HG02588 (cell line): ENCODE measurements around the gene METTL3.
"Not testable (repeated sequence)": the region's sequence is repeated elsewhere in the genome, so short reads cannot be mapped to it uniquely, and the experiment has no call there.

Experiments used
- ATAC-seq: cut with Tn5 transposase; IDR thresholded peaks from one replicate; pipeline ENCODE4 v1.9.1; 2021; ENCODE audit warnings: mild to moderate bottlenecking, moderate library complexity; ENCODE audit not compliant: unreplicated experiment

Gene METTL3

DNA sequence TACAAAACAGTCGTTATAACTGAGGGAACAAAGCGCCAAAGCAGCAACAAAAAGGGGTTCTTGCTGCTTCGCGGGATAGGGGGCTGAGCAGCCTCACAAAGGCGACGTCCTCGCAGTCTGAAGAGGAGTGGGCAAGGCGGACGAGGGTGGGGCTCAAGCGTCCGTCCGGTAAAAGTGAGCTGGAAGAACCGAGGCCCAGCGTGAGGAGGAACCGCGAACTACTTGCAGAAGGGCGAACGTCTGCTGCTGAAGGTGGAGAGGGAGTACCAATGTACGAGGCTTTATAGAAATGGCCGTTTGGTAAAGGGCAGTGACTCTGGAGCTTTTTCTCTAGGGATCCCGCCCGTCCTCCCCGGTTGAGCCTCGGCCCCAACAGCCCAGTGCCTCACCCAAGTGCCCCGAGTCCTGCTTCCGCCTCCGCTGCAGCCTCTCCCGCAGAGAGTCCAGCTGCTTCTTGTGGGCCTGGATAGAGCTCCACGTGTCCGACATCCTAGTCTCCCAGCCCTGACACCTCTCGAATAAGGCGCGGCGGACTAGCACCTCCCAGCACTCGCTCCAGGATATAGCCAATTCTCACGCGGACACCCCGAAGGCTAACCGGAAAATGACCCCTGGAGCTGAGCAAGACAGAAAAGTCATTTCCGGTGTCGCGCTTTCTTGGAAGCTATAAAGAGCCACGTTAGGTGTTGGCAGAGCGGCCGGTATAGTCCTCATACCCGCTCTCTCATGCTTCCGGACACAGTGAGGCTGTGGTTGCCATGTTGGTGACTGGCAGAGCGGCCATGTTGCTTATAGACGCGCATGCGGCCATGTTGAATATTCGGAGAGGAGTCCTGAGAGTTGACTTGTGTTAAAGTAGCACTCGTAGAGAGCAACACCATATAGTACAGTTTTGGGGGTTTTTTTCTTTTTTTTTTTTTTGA, at the start of gene METTL3:
Gene METTL3, minus strand, starts transcription at position 606 of the 923 bp plus-strand sequence. Its CDS starts 117 bp downstream, at position 489.
- peak; percentile 97 for ATAC-seq

DNA sequence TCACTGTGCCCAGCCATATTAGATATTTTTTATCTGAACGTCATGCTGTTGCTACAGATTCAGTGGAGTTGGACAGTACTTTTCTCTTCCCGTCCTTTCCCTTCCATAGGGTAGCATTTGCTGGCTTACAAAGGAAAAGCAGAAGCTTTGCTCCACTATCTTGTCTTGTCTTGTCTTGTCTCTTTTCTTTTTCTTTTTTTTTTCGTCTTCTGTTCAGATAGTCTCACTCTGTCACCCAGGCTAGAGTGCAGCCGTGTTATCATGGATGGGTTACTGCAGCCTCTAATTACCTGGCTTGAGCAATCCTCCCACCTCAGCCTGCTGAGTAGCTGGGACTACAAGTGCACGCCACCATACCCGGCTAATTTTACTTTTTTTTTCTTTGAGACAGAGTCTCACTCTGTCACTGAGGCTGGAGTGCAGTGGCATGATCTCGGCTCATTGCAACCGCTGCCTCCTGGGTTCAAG, 47.6 kb upstream of the METTL3 start:
- ATAC-seq = no peak

DNA sequence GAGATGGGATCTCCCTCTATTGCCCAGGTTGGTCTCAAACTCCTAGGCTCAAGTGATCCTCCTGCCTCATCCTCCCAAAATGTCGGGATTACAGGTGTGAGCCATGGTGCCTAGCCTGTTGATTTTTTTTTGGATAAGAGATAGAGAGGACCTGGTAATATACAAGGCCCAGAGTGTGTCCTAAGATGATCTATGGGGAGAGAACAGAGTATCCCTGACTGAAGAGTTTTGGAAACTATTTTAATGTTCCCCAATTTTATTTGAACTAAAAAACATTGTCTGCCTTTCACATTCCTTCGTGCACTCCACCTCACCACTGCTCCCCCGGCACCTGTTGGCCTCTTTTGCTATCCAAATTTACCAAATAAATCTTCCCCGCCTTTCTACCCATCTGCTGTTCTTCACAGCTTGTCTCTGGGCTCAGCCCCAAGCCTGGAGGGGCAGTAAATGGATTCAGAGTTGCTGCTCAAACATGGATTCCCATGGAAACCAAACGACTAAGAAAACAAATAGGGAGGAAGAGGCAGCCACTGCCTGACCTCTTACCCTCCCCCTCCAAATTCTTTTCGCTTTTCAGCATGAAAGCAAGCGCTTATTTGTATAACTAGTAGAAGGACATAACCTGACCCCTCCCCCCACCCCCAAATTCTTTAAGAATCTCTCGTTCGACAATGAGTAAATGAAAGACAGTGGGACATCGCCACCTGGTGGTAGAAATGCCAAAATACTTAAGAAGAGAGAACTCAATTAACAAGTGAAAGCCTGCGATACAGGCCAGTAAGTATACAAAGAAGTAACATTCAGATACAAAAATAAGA, 46.2 kb upstream of the METTL3 start:
- no peak for ATAC-seq

DNA sequence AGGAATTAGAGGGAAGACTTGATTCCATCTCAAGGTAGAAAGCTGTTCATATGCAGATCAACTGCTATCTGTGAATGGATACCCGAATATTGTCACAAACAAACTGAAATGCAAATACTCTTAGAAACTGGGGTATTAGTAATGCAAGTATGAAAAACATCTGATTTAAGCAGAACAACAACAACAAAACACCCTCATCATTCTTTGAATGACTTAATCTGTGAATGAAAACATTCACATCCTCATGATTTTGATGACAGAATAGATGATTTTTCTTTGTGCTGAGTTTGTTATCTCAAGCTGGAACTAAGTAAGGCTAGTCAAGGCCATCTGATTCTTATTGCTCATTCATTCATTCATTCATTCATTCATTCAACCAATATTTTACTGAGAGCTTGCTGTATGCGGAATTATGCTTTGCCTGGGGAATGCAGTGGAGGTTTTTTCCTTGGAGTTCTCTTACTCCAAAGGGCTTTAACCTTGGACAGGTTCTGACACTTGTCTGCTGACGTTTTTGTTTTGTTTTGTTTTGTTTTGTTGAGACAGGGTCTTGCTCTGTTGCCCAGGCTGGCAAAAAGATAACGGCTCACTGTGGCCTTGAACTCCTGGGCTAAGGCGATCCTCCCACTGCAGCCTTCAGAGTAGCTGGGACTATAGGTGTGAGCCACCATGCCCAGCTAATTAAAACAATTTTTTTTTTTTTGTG, 45.4 kb upstream of the METTL3 start:
- no peak for ATAC-seq

DNA sequence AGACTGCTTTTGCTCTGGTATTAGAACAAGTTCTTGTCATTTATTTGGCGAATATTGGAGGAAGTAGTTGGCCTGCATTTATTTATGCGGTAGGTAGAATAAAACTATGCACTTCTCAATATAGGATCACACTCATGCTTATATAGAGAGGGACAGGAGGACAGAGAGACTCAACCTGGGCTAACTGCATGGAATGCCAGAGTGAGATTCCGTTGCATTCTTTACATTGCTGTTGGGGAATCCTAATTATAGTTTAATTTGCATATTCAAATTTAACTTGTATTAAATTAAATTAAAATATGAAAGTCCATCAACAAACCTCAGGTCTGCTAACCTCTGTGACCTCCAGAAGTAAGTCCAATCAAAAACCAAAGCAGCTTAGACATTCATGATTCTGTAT, 42.1 kb upstream of the METTL3 start:
- ATAC-seq = no peak

DNA sequence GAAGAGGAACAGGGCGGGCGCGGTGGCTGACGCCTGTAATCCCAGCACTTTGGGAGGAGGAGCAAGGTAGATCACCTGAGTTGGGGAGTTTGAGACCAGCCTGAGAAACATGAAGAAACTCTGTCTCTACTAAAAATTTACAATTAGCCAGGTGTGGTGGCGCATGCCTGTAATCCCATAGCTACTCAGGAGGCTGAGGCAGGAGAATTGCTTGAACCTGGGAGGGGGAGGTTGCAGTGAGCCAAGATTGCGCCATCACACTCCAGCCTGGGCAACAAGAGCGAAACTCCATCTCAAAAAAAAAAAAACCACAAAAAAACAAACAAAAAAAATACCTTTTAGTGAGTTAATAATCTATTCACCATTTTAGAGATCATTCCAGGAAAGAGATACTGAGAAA, 33.4 kb upstream of the METTL3 start:
- ATAC-seq = not testable (repeated sequence)

DNA sequence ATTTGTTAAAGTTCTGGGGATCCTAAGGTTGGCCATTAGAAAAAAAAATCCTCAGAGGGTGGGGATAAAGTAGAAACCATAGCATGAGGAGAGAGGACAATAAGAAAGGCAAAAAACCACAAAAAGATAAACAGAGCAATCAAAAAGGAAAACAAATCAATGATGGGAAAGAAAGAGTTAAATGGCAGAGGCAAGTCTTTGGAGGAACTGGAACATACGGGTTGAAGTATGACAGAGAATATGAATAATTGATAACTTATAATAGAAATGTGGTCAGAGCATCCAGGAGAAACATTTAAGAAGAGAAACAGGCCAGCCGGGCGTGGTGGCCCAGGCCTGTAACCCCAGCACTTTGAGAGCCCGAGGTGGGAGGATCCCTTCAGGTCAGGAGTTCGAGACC, 32.8 kb upstream of the METTL3 start:
- ATAC-seq = no peak

DNA sequence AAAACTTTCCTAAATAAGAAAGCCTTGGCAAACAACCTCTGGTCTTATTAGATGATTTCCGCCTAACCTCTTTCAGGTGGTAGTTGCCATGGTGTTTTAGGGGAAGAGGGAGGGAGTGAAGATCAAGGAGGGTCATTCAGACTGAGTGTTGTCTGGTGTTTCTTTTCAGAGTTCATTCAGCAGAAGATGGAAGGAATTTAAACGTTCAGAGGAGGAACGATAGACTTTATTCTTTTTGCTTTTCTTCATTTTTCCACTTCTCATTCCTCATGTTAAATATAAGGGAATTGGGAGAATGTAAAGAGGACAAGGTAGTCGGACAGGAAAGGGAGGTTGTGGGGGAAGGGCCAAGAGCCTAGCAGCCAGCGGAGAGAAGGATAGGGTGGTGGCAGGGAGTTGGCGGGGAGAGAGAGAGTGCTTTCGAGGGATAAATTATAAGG, 32.4 kb upstream of the METTL3 start:
- no peak for ATAC-seq

DNA sequence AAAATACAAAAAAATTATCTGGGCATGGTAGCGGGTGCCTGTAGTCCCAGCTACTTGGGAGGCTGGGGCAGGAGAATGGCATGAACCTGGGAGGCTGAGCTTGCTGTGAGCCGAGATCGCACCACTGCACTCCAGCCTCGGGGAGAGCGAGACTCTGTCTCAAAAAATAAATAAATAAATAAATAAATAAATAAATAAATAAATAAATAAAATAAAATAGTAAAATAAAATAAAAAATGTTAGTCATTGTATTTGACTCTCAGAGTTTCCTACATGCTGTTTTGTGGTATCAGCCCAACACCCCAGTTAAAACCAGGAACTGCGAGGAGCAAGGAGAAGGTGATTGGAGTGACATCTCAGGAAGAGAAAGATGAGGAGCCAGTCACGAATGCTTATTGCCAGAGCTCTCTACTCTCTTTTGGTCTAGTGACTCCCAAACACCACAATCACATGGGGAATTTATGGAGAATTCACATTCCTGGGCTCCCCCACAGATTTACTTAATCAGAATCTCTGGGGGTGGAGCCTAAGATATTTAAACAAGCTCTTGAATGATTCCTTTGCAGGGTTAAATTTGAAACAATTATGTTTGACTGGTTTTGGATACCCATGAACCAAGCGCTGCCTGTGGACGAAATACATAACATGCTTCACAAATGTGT, 30.4 kb upstream of the METTL3 start:
- ATAC-seq = no peak

DNA sequence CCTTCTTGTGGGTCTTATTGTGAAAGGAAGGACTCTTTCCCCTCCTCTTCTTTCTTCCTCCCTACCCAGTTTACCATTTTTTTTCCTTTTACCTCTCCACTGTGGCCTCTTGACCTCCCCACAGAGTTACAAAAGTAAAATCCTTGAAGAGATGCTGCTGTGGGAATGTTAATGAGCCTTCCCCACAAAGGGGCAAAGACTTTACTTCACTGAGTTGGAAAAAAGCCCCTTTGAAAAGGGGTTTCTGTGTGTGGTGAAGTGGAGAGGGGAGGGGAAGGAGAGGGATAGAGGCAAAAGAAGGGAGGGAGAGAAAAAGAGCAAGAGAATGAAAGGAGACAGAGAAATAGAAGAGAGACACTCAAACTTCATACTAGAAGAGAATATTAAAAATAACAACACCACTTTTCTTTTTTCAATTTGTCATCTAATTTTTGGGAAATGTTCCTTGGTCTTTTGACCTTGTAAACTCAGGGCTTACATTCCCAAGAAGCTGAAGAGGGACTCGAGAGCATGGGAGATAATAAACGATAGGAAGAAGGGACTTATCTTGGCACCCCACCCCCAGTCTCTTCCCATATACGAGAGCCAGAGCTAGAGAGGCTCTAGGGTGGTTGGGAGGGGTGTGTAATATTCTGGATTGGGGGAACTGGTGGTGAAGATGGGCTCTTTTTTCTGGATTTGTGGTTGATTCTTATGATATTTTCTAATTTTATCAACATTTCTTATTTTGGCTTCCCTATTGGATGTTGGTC, 28.2 kb upstream of the METTL3 start:
- no peak for ATAC-seq

DNA sequence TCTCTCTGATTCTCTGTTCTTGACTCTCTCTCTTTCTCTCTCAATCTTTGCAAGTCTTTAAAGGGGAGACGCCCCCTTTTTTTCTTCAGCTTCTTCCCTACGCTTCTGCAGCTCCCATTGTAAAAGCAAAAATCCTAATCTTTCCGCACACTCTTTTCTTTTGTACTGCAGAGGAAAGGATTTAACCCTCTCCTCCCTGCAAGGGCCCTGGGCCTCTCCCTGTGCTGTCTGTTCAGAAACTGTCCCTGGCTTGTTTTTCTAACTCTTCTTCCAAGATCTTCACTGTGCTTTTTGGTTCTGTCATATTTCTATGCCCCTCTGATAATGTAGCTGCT, 25.9 kb upstream of the METTL3 start:
- ATAC-seq = no peak

DNA sequence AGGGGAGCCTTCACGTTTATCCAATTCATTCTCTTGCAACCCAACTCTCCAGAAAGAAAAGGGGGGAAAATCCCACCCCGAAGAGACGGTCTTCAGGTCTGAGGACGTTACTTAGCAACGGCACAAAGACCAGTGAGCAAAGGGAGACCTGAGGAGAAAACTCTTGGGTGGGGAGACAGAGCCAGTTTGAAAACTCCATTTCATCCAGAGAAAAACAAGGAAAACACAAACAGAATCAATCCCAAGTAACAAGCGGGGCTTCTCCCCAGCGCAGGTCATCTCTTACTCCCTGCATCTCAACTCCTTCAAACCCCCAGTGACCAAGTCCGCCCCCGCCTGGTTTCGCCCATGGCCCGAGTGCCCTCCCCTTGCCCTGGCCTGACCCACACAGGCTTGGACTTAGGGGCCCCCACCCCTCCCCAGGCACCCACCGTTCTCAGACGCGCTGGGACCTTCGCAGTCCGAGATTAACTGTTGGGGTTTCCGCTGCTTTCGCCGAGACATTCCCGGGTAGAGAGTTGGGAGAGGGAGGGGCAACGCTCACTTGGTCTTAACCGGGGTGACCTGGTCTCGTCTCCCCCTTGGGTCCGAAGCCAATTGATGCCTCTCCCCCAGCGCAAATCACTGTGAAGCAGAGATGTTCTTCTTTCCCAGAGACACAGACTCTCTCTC, 25.4 kb upstream of the METTL3 start:
- ATAC-seq = no peak

DNA sequence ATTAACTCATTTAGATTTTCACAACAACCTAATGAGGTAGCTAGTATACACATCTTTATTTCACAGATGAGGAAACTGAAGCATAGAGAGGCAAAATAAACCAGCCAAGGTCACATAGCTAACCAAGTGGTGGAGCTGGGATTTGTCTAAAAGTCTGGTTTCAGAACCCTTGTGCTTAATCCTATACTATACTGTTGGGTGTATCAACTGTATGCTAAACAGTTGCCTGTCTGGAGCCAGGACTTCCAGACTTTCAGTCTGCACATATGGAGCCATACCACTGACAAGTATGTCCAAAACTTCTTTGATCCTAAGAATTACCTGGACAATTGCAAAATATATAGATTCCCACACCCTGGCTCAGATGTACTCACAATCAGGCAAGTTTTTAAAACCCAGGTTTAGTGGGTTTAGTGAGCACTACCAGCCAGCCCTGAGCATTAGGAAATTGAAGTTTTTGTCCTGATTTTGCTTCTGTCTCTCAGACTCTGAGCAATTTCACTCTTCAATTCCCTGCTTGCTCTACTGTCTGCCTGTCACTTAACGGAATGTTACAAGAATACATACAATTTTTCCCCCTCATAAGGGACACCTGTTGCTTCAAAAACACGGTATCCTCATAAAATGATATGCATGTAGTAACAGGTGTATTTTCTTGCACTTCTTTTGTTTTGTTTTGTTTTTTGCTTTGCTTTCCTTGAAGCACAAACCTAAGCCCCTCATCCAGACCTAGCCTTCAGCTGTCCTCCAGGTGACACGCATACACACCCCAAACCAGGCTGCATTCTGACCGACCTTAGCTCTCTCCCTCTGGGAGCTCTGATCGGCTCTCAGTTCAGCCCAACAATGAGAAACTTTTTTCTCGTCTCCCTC, 24.6 kb upstream of the METTL3 start:
- no peak for ATAC-seq

DNA sequence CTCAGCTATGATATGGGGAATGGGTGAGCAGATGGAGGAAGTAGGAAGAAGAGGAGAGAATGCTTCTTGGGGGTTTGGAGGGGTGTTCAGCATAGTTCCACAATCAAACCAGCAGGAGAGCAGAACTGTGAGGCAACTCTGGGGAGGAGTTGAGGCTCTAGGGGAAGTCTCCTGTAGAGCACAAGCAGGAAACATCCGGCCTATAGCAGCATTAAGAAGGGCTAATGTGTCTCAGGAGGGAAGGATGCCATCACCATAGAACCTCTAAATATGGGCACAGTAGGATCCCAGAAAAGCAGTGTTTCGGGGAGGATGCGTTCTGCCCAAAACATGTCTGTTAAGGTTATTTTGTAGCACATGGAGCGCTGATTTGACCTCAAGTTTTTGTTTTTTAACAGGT, 23.4 kb upstream of the METTL3 start:
- no peak for ATAC-seq

DNA sequence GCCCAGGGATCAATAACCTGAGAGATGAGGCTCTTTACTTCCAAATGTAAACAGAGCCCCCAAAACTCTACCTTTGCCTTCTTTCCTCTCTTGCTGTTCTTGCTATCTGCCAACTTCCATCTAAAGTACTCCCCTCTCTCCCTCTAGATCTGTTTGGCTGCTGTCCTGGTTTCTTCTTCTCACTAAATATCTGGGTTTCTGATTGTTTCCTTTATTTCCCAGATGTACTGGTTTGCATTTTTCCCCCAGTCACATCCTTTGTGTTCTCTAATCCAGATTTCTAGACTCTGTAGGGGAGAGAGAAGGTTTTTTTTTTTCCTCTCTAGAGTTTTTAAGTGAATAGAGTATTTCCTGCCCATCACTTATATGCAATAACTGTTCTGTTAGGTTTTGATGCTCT, 22.2 kb upstream of the METTL3 start:
- no peak for ATAC-seq

DNA sequence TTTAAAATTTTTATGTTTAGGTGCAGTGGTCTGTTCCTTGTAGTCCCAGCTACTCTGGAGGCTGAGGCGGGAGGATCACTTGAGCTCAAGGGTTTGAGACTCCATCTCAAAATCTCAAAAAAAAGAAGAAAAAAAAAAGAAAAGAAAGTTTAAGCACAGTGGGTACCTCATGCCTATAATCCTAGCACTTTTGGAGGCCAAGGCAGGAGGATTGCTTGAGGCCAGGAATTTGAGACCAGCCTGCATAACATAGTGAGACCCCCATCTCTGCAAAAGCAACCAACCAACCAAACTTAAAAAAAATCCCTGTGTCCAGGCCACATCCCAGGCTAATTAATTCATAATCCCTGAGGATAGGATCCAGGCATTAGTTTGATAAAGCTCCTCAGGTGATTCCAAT, 18.4 kb upstream of the METTL3 start:
- no peak for ATAC-seq

DNA sequence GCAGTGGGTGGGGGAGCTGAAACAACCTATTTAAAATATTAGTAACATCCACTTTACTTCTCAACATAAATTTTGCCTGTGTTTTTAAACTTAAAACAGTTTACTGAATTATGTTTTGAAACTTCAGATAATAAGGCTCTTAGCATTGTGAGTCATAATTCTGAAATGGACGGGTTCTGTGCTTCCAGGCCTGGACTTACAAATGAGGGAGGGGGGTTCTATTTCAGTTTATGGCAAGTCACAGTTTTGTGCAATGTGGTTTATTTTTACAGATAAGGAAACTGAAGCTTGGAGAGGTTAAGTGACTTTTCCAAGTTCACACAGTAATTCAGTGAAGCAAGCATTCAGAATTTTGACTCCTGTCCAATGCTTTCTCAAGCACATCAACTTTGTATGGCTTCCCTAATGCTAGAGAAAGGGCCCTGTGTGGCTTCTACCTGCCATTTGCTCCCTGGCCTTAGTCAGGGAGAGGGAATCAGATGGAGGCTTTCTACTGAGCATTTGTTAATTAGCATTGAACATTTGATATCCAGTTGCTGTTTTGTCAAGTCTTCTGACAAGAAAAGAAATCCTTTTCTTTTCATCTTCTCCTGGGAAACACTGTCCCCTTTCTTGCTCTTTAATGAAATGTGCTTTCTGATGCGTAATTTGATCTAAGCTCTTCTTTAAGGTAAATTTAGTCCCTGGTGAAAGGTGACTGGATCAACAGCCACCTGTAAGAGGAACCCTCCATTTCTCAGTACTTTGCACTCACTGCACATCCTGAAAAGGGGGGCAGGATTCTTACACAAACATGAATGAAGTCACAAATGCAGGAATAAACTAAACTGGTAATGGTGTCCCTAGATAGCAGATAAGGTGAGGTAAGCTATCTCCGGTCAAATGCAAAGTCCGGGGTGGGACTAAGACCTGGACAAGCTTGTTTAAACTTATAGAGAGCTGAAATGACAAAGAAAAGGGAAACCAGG, 17.5 kb upstream of the METTL3 start:
- ATAC-seq = no peak
